Central memory CD4-positive, alpha-beta T cell (primary cell): Measurements from ENCODE around the gene RETN.

Experiments
- DNase-seq: peaks from one replicate; pipeline ENCODE4 v3.0.0; 2022

RETN gene

GRCh38 chr19:7661744-7662538 lies 6.9 kb upstream of the RETN start:
- no peak for DNase-seq

GRCh38 chr19:7662657-7663056 lies 6.2 kb upstream of the RETN start:
- no peak for DNase-seq

GRCh38 chr19:7663706-7664105 lies 5.1 kb upstream of the RETN start:
- no peak for DNase-seq

- no peak for DNase-seq
These were observed 3.8 kb upstream of the RETN start for GRCh38 chr19:7665076-7665475.

- no peak for DNase-seq
These were observed 792 bp downstream of the RETN start for GRCh38 chr19:7669641-7670040.

- DNase-seq = no peak
These were observed 1.4 kb downstream of the RETN start for GRCh38 chr19:7670150-7670783.

- no peak for DNase-seq
These were observed 1.9 kb downstream of the RETN start for GRCh38 chr19:7670790-7671189.

GRCh38 chr19:7672522-7672921 lies 3.7 kb downstream of the RETN start:
- no peak for DNase-seq

- no peak for DNase-seq
These were observed 5.5 kb downstream of the RETN start for GRCh38 chr19:7674010-7675005.

GRCh38 chr19:7676376-7676775 lies 7.5 kb downstream of the RETN start:
- no peak for DNase-seq

- DNase-seq = no peak
These were observed 8.0 kb downstream of the RETN start, which contains the start of gene MCEMP1 for GRCh38 chr19:7676854-7677253. Gene MCEMP1 (plus strand): TSS chr19:7677090. CDS start chr19:7677121, 31 bp downstream.

- no peak for DNase-seq
These were observed 8.9 kb downstream of the RETN start for GRCh38 chr19:7677669-7678311.

- peak; percentile 75 for DNase-seq
These were observed 10.3 kb downstream of the RETN start for GRCh38 chr19:7678971-7679751.

GRCh38 chr19:7679771-7680605 lies 11.1 kb downstream of the RETN start:
- no peak for DNase-seq

GRCh38 chr19:7680606-7681339 lies 11.9 kb downstream of the RETN start, which contains the start of gene TRAPPC5:
Gene TRAPPC5 (plus strand): TSS chr19:7680833. CDS start chr19:7682254, 1,421 bp downstream.
- peak; percentile 85 for DNase-seq

- DNase-seq = peak; percentile 81
These were observed 12.7 kb downstream of the RETN start for GRCh38 chr19:7681340-7682174.

- DNase-seq = no peak
These were observed 13.5 kb downstream of the RETN start for GRCh38 chr19:7682175-7682855.
